ENCODE data around the gene CACNA2D2.

The CACNA2D2 gene

DNA sequence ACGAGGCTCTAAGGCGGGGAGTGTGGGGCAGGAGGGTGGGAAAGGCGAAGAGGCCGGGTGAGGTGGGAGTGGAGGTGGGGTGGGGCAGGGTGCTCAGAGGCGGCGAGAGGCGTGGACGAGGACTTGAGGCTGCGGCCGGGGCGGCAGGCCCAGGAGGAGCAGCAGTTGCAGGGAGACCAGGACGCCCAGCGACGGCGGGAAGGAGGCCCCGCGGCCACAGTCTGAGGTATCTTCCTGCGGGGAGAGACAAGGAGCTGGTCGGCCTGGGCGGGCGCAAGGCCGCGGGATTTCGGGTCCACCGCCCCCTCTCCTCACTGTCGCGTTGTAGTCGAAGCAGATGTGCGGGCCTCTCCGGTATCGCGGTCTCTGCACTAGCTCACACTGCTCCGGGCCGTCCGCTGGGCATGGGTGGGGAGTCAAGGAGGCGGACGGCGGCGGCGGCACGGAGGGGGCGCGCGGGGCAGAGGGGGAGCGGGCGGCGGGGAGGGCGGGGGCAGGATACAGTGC, 138.8 kb downstream of the CACNA2D2 start:
- no peak for DNase-seq

GRCh38 chr3:50359760-50360110, 143.7 kb downstream of the CACNA2D2 start:
- no peak for DNase-seq

DNA sequence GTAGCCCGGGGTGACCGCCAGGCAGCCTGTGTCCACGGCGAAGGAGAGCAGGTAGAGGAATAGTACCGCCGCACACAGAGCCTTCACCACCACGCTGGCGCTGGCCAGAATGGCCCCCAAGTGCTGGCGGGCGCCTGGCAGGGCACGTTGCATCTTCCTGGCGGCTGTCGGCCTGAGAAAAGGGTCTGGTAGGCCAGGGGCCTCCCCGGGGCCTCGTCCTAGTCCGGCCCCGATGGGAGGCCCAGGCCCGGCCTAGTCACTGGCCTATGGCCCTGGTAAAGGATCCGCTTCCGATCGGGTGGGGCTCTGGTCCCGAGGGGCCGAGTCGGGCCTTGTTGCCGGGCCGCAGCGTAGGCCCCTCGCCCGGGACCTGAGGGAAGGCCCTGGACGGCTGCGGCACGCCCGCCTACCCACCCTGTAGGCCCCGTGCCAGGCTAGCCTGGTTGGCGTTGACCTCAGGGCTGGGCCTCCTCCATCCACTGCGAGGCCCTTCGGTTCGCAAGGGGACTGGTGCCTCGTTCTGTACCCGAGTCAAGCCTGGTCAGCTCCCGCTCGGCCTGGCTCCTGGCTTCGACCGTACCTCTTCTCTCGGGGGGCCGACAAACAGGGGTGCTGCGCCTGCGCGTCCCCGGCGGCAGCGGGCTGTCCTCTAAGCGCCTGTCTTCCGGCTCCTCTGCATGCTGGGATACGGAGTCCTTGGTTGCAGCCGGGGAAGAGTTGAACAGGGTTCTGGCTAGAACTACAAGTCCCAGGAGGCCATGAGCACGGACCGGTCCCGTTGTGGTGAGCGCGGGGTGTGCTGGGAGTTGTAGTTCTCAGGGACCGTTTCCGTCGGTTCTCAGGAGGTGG, 144.3 kb downstream of the CACNA2D2 start, which contains the start of gene TMEM115:
Gene TMEM115 (minus strand): TSS at position 611 of the 849 bp plus-strand sequence. CDS start 458 bp downstream, at position 153.
- peak; percentile 91 for DNase-seq

DNA sequence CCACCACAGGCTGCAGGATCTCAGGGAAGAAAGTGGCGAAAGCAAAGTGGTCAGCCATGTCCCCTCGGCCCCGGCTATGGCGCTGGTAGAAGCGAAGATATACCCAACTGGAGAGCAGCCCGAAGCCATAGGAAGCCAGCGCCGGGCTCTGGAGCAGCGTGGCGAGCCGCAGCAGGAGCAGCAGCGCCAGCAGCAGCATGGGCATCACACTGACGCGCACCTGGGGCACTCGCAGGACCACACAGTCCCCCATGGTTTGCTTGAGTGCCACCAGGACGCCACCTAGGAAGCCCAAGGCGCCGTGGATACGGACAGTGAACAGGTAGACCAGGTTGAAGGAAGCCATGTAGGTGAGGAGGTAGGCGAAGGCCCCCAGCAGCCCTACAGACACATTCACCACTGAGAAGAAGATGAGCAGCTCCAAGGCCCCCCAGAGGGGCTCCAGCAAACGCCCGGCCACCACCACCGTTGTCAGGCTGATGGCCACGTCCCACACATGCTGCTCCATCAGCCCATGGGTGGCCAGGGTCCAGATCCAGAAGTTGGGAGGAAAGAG, 145.0 kb downstream of the CACNA2D2 start:
- no peak for DNase-seq

DNA sequence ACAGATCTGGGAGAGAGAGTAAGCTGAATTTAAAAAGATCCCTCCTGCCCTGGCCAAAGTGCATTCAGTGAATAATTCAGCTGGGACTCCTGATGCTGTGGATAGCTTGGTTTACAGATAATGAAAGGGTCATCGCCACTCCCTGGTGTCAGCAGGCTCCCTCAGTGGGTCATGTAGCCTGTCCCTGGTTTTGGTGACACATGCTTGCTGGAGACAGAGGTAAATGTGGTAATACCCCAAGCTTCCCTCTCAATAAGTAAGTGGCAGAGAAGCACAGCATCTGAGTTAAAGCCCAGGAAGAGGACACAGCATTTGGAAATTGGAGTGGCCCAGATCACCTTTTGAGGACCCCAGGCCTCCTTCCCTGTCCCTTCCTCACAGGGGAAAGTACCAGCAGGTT, 146.0 kb downstream of the CACNA2D2 start:
- no peak for DNase-seq

DNA sequence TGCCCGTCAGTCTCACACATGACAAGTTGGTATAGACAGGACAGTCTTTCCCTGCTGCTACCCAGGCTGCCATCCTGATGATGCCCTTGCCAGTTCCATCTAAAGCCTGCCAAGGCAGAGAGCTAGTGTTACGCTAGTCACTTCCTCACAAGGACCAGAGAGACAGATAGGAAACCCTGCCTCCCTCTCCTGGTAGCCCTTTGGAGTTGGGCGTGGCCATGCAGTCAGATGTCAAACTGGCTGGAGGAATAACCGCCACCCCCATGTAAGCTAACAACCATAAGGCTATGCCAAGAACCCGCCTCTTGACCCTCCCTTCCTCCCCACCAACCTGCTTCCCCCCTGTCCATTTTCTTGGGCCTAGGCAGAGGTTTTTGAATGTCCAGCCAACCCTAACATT, 146.9 kb downstream of the CACNA2D2 start:
- DNase-seq: no peak

DNA sequence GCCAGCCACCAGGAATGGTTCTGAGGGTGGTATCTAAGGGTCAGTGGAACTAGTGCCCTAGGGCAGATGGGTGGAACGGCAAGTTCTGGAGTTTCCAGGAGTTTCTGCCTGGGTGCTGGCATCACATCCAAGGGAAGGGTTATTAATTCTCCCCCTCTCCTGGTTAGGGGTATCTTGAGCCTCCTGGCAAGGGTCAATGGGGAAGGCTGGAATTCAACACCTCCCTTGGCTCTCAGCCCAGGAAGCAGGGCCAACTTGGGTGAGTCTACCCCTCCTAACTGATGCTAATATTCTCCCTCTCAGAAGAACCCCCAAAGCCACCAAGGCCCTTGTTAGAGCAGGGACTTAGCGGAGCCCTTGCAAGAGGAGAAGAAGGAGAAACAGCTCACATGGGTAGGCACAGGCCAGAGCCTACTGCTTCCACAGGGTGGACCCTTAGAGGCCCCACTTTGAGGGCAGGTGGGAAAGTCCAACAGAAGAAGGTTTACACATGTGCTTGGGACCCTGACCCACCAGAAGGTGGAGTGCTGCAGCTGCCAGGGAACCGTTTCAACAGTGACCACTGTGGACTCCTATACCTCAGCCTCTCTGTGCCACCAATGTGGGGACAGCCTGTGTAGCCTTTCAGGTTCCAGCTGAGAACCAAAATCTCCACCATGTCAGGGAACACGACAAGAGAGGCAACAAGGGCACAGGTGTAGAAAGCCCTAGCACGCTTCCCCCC, 147.4 kb downstream of the CACNA2D2 start:
- DNase-seq: no peak

DNA sequence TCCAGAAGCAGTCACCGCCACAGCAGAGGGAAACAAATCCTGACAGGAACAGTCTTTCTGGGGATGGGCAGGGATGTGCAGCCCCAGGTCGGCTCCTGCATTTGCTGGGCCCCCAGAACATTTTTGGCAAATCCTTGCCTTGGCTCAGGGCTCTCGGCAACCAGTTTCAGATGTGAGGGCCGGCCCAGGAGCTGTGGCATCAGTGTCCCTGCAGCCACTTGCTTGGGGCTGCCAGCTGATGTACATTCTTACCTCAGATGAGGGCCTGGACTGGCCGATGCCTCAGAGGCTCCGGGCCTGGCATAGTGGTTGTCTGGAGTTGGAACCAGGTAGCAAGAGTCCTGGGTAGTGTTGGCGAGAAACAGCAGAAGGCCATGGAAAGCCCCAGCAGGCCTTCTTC, 148.6 kb downstream of the CACNA2D2 start:
- DNase-seq: no peak

DNA sequence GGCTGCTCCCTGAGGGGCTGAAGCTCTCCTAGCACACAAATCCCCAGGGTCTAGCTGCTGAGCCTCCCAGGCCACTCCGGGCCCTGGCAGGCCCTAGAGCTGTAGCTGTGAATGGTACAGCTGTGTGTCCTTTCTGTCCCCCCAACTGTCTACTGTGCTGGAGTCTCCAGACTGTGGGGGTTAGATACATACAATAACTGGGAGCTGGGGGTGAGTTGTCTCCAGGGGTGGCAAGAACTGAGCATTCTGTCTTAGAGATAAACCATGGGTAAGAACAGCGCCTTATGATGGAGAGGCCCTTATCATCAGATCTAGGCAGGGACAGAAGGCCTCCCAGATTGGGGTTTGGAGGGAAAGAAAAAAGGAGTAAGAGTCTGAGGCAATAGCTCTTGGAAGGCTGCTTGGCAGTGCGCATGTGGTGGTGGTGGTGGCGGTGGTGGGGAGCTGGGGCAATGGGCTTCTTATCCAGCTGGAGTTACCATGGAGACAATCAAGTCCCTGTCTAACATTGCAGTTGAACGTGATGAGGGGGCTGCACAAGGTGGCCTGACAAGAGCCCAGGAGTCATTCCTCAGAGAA, 149.2 kb downstream of the CACNA2D2 start:
- no peak for DNase-seq

- DNase-seq: no peak
These were observed 150.0 kb downstream of the CACNA2D2 start for GRCh38 chr3:50353245-50354004.

GRCh38 chr3:50352781-50353180, 150.7 kb downstream of the CACNA2D2 start:
- DNase-seq: peak; percentile 8

GRCh38 chr3:50351323-50351697, 152.1 kb downstream of the CACNA2D2 start:
- DNase-seq: no peak

DNA sequence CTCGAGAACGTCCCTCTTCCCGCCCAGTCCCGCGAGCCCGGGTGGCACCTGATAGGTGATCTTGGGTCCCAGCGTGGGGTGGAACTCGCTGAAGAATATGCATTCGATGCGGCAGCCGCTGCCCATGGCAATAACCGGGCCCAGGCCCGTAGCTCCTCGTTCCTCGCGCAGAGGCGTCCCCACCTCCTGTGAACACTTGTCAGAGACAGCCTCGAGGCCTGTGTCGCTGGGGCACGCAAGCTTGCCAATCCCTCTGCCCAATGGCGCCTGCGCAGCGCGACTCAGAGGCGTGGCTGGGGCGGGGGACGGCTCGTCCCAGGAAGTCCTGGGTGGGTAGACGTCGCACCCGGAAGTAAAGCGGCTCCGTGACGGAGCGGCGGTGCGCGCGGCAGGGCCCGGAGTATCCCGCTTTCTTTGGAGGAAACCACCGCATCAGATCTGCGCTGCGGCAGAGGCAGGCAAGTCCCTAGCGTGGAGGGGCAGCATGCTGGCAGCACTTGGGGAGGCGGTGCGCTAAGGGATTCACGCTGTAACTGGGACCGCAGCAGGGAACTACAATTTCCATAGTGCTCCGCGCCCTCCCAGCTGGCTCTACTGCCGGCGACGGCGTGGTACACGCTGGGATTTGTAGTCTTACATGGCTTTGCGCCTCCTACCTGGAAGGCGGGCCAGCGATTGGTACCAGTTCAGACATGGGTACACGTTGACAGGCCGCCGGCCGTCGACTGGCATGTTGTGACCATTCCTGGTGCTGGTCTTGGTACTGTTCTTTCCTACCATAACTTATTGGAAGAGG, 152.7 kb downstream of the CACNA2D2 start, which contains the start of the genes CYB561D2 and NPRL2:
Gene CYB561D2 (plus strand): TSS at position 336 of the 796 bp plus-strand sequence. CDS start 572 bp downstream, outside the sequence.
Gene NPRL2 (minus strand): TSS at position 249 of the 796 bp plus-strand sequence. CDS start 123 bp downstream, at position 126.
- peak; percentile 85 for DNase-seq

DNA sequence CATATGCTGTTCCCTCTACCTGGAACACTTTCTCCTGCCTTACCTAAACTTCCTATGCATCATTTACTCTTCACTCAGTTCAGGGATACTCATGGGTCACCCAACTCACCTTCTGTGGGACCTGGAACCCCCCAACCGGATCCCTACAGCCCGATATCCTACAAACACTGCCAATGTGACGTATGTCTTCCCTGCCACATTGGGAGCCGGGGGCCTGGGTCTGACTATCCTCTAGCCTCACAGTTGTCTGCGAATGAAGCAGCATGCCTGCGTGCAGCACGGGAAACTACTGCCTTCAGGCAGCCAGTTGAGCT, 153.3 kb downstream of the CACNA2D2 start:
- no peak for DNase-seq

DNA sequence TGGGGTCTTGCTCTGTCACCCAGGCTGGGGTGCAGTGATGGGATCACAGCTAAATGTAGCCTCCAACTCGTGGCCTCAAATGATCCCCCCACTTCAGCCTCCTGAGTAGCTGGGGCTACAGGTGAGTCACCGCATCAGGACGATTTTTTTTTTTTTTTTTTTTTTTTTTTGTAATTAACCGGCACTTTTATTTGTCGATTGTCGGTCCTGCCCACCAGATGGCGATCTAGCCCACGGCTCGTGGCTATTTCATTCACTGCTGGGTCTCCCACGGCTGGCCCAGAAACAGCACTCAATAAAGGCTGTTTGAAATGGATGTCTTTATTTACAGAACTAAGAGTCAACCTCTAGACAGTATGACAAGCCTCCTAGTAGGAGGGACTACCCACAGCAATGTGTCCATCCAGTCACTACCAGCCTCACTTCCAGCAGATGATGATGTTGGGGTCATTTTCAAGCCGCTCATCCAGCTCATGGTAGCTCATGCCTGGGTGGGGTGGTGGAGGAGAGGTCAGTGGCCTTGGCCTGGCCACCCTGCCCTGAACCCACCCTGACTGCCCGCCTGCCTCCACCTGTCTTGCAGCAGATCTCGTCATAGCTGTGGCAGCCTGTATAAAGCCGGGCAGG, 156.1 kb downstream of the CACNA2D2 start:
- DNase-seq: peak; percentile 49

- peak; percentile 26 for DNase-seq
These were observed 157.7 kb downstream of the CACNA2D2 start, which contains the start of gene ZMYND10 for GRCh38 chr3:50345586-50346234. ZMYND10 (minus strand) TSS chr3:50345732; CDS start chr3:50345579, 153 bp downstream.

GRCh38 chr3:50345008-50345407, 158.4 kb downstream of the CACNA2D2 start:
- DNase-seq: no peak

- DNase-seq: no peak
These were observed 160.4 kb downstream of the CACNA2D2 start for GRCh38 chr3:50342813-50343633.

DNA sequence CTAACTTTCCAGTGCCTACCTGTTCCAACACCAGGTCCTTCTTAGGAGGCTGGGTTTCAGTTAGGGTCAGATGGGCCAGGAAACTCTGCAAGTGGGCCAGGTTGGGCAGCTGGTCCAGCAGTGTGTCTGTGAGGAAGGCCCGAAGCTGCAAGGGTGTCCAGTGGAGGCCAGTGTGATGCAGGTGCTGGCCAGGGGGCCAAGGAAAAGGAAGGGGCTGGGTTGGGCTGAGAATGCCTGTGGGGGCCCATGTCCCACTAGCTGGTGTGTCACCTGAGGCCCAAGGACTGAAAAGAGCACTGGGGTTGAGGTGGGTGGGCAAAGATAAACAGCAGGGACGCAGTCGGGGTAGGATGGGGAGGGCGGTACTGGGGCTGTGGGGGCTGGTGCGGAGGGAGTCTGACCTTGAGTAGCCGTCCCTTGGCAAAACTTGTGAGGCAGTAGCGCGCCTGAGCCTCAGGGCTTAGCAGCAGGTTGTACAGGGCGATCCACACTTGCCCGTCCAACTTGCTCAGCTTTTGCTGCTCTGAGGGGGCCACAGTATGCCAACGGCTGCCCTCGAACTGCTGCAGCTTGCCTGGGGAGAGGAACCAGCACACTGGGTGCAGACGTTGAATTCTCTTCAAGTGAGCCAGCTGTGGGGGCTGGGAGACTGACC, 161.3 kb downstream of the CACNA2D2 start:
- DNase-seq: no peak

Data from NCI-H1048 (cell line).